SK-N-SH (cell line): ENCODE results near the gene CES5A. TPM values are rescaled to one million over a fixed set of nuclear protein-coding genes. Genes with fewer than 3 reads are reported as not detected.

ENCODE experiments used
- CTCF ChIA-PET: fragments of 300-600, 350-600 bp; formaldehyde crosslinking; extraction: SDS; loops from one replicate; lab custom pipeline; 2021; lab: Yijun Ruan, JAX
- POLR2A ChIA-PET: fragments of 350-600 bp; sonication (Branson Sonifier 250); formaldehyde crosslinking; extraction: SDS; loops from one replicate; lab custom pipeline; 2020; ENCODE audit warnings: antibody characterized with exemption, inconsistent platforms; lab: Yijun Ruan, JAX
- DNase-seq: peaks from one replicate; pipeline ENCODE4 v3.0.0; 2012
- H2AFZ ChIP-seq: fragments of 200-600 bp; sonication (generic); 2 replicates; pipeline ENCODE4 v1.8.1; 2016; ENCODE audit warnings: antibody characterized with exemption, mild to moderate bottlenecking, low read depth
- H3F3A ChIP-seq: fragments of 200-600 bp; sonication (generic); replicated peaks from 2 replicates; pipeline ENCODE3; 2016; ENCODE audit warnings: antibody characterized with exemption, mild to moderate bottlenecking; ENCODE audit not compliant: insufficient read depth
- H3K27ac ChIP-seq, 2 experiments: fragments of 200-500 bp in 1 of 2; fragments of 200-600 bp in 1 of 2; sonication (Bioruptor generic) in 1 of 2; sonication (generic), shearing (Covaris generic) in 1 of 2; 2 replicates each; pipeline versions ENCODE4 v1.5.1 to v1.6.1; 2014 to 2016; ENCODE audit warnings: low read depth in 2 of 2, inconsistent platforms in 1 of 2, low read length in 1 of 2, mild to moderate bottlenecking in 1 of 2, mixed read lengths in 1 of 2
- H3K27me3 ChIP-seq: fragments of 200-600 bp; sonication (generic), shearing (Covaris generic); 2 replicates; pipeline ENCODE4 v1.6.1; 2016; ENCODE audit warnings: mixed run types; ENCODE audit not compliant: insufficient read depth
- H3K36me3 ChIP-seq, 2 experiments: fragments of 200-500 bp in 1 of 2; fragments of 200-600 bp in 1 of 2; sonication (Bioruptor generic) in 1 of 2; sonication (generic) in 1 of 2; replicated peaks in 1 of 2; 2 replicates each; pipeline versions ENCODE3 to v1.5.1; 2014 to 2016; ENCODE audit warnings: low read length in 1 of 2, mild to moderate bottlenecking in 1 of 2; ENCODE audit not compliant: insufficient read depth in 2 of 2, control insufficient read depth in 1 of 2
- H3K4me1 ChIP-seq, 2 experiments: fragments of 200-500 bp in 1 of 2; fragments of 200-600 bp in 1 of 2; sonication (Bioruptor generic) in 1 of 2; sonication (generic), shearing (Covaris generic) in 1 of 2; 2 replicates each; pipeline versions ENCODE4 v1.5.1 to v1.6.1; 2014 to 2016; ENCODE audit warnings: low read depth in 1 of 2, low read length in 1 of 2, mixed run types in 1 of 2; ENCODE audit not compliant: insufficient read depth in 2 of 2, control insufficient read depth in 1 of 2
- H3K4me2 ChIP-seq: fragments of 200-600 bp; sonication (generic), shearing (Covaris generic); 2 replicates; pipeline ENCODE4 v1.6.1; 2017; ENCODE audit warnings: mixed run types
- H3K4me3 ChIP-seq, 2 experiments: fragments of 200-500 bp in 1 of 2; fragments of 200-600 bp in 1 of 2; sonication (Bioruptor generic) in 1 of 2; sonication (generic), shearing (Covaris generic) in 1 of 2; 2 replicates each; pipeline versions ENCODE4 v1.5.1 to v1.8.1; 2014 to 2016; ENCODE audit warnings: low read depth in 2 of 2, inconsistent platforms in 1 of 2, low read length in 1 of 2, mild to moderate bottlenecking in 1 of 2, mixed read lengths in 1 of 2, moderate library complexity in 1 of 2
- H3K79me2 ChIP-seq: fragments of 200-600 bp; sonication (generic); 2 replicates; pipeline ENCODE4 v1.8.1; 2017; ENCODE audit warnings: mild to moderate bottlenecking; ENCODE audit not compliant: insufficient read depth
- H3K9ac ChIP-seq: fragments of 200-600 bp; sonication (generic); 2 replicates; pipeline ENCODE4 v1.6.1; 2017; ENCODE audit warnings: mixed run types
- H3K9me2 ChIP-seq: fragments of 200-600 bp; sonication (generic); 2 replicates; pipeline ENCODE4 v1.6.1; 2017; ENCODE audit warnings: mixed run types
- H3K9me3 ChIP-seq: fragments of 200-600 bp; sonication (generic); 2 replicates; pipeline ENCODE4 v1.6.1; 2017; ENCODE audit warnings: mixed run types, mild to moderate bottlenecking, moderate library complexity
- H4K20me1 ChIP-seq: fragments of 200-600 bp; sonication (generic); 2 replicates; pipeline ENCODE4 v1.6.1; 2017; ENCODE audit warnings: mild to moderate bottlenecking, mixed run types; ENCODE audit not compliant: insufficient read depth
- EP300 ChIP-seq, 2 experiments: IDR thresholded peaks; 2 replicates each; pipeline versions ENCODE4 v1.4.0 to v1.6.1; 2012; ENCODE audit warnings: borderline replicate concordance in 1 of 2, low read depth in 1 of 2, low read length in 1 of 2
- GABPA ChIP-seq: IDR thresholded peaks from 2 replicates; pipeline ENCODE4 v1.4.0; 2012; ENCODE audit warnings: low read depth, mild to moderate bottlenecking
- MEF2A ChIP-seq: IDR thresholded peaks from 2 replicates; pipeline ENCODE4 v1.4.0; 2012; ENCODE audit warnings: low read depth, borderline replicate concordance
- PBX3 ChIP-seq: IDR thresholded peaks from 2 replicates; pipeline ENCODE4; 2012
- RFX5 ChIP-seq: IDR thresholded peaks from 2 replicates; pipeline ENCODE4 v1.6.1; 2012; ENCODE audit warnings: mild to moderate bottlenecking, improper control_type of control experiment, low read length
- SMC3 ChIP-seq: IDR thresholded peaks from 2 replicates; pipeline ENCODE4 v1.6.1; 2012; ENCODE audit warnings: low read depth, low read length, improper control_type of control experiment
- TAF1 ChIP-seq: IDR thresholded peaks from 2 replicates; pipeline ENCODE4 v1.6.1; 2012; ENCODE audit warnings: low read depth, mild to moderate bottlenecking, low read length, moderate library complexity, borderline replicate concordance
- TEAD4 ChIP-seq: IDR thresholded peaks from 2 replicates; pipeline ENCODE4 v1.4.0; 2012; ENCODE audit warnings: mild to moderate bottlenecking, borderline replicate concordance; ENCODE audit not compliant: insufficient read depth
- WGBS: methylation state at CpG from one replicate; pipeline ENCODE4 v1.1.6; 2017; ENCODE audit warnings: low lambda C conversion rate; 5-methylcytosine and 5-hydroxymethylcytosine counted together
- polyA plus RNA-seq, 3 experiments: library from polyadenylated mRNA; depleted of rRNA; stranded (reverse); fragments of >200 nt; gene quantifications; 2 replicates each; pipeline ENCODE4 v1.2.3, GENCODE V29; 2012
- TF ChIP-seq, protein P1 (sequence below): IDR thresholded peaks from 2 replicates; pipeline ENCODE4 v1.6.1; 2012; ENCODE audit warnings: mild to moderate bottlenecking, low read depth, low read length, moderate library complexity

CES5A gene, protein sequence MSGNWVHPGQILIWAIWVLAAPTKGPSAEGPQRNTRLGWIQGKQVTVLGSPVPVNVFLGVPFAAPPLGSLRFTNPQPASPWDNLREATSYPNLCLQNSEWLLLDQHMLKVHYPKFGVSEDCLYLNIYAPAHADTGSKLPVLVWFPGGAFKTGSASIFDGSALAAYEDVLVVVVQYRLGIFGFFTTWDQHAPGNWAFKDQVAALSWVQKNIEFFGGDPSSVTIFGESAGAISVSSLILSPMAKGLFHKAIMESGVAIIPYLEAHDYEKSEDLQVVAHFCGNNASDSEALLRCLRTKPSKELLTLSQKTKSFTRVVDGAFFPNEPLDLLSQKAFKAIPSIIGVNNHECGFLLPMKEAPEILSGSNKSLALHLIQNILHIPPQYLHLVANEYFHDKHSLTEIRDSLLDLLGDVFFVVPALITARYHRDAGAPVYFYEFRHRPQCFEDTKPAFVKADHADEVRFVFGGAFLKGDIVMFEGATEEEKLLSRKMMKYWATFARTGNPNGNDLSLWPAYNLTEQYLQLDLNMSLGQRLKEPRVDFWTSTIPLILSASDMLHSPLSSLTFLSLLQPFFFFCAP
- not detected in 2 replicates for polyA plus RNA-seq (2012; rRNA removed)
- polyA plus RNA-seq (2012; cell fraction: cytosol; rRNA removed) = not detected in 2 replicates
- not detected in 2 replicates for polyA plus RNA-seq (2012; cell fraction: nucleus; rRNA removed)

- H3K4me3 ChIP-seq = no peak within 1 kb of the TSS
- no peak within 1 kb of the TSS for H3K27ac ChIP-seq
- H2AFZ ChIP-seq = no peak within 1 kb of the TSS
- no peak for DNase-seq
- no peak within 1 kb of the TSS for H3K4me2 ChIP-seq
- no peak within 1 kb of the TSS for H3K9ac ChIP-seq
- no peaks in the 10 kb centered on the region for H3K9me3 ChIP-seq
- no peaks in the 10 kb centered on the region for H3K9me2 ChIP-seq
- no peaks in the 10 kb centered on the region for H3K79me2 ChIP-seq
- H3K27me3 ChIP-seq = no peaks in the 10 kb centered on the region
- POLR2A ChIA-PET = no interaction called here
- no peaks in the 10 kb centered on the region for H3F3A ChIP-seq
- H4K20me1 ChIP-seq = no peaks in the 10 kb centered on the region
- H3K36me3 ChIP-seq = no peaks in the 10 kb centered on the region
- no peaks in the 10 kb centered on the region for H3K4me1 ChIP-seq
- 2% methylated on average over 2 of the region's 2 CpGs for WGBS
- TF ChIP-seq, protein P1, sequence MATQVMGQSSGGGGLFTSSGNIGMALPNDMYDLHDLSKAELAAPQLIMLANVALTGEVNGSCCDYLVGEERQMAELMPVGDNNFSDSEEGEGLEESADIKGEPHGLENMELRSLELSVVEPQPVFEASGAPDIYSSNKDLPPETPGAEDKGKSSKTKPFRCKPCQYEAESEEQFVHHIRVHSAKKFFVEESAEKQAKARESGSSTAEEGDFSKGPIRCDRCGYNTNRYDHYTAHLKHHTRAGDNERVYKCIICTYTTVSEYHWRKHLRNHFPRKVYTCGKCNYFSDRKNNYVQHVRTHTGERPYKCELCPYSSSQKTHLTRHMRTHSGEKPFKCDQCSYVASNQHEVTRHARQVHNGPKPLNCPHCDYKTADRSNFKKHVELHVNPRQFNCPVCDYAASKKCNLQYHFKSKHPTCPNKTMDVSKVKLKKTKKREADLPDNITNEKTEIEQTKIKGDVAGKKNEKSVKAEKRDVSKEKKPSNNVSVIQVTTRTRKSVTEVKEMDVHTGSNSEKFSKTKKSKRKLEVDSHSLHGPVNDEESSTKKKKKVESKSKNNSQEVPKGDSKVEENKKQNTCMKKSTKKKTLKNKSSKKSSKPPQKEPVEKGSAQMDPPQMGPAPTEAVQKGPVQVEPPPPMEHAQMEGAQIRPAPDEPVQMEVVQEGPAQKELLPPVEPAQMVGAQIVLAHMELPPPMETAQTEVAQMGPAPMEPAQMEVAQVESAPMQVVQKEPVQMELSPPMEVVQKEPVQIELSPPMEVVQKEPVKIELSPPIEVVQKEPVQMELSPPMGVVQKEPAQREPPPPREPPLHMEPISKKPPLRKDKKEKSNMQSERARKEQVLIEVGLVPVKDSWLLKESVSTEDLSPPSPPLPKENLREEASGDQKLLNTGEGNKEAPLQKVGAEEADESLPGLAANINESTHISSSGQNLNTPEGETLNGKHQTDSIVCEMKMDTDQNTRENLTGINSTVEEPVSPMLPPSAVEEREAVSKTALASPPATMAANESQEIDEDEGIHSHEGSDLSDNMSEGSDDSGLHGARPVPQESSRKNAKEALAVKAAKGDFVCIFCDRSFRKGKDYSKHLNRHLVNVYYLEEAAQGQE = no peak
- no peak for TF ChIP-seq GABPA
- no peak for TF ChIP-seq TAF1
- no peak for TF ChIP-seq MEF2A
- CTCF ChIA-PET = interaction anchor here (1.2 kb wide), 1 partner anchor 481 kb away, joined by 5 read pairs; no protein-coding TSS in a partner anchor
These were observed at the start of gene CES5A for GRCh38 chr16:55875273-55875672. Gene CES5A (minus strand): TSS chr16:55875373. CDS start chr16:55875221, 152 bp downstream.

GRCh38 chr16:55922662-55923061 is 47.5 kb upstream of the CES5A start:
- Histone ChIP-seq H3K36me3 (no peaks in the 10 kb centered on the region), H3K9me2 (no peaks in the 10 kb centered on the region), H4K20me1 (no peaks in the 10 kb centered on the region), H3K27ac (no peak overlapping the region), H3K4me1 (no peaks in the 10 kb centered on the region), H3K9ac (no peak overlapping the region), H3K4me2 (no peak overlapping the region), H3F3A (no peaks in the 10 kb centered on the region), H3K79me2 (no peaks in the 10 kb centered on the region), H3K9me3 (no peaks in the 10 kb centered on the region), H3K4me3 (no peak overlapping the region), H2AFZ (no peak overlapping the region), H3K27me3 (no peaks in the 10 kb centered on the region)
- ChIA-PET CTCF (interaction anchor here (0.6 kb wide), 1 partner anchor 899 kb away, joined by 3 read pairs; no protein-coding TSS in a partner anchor), POLR2A (no interaction called here)
- DNase-seq = no peak
- TF ChIP-seq EP300 (IDR thresholded peaks at IDR 0.05; ENCODE audit: borderline replicate concordance in 1 of 2, low read depth in 1 of 2, low read length in 1 of 2) (no peak), RFX5 (no peak), PBX3 (no peak), TEAD4 (no peak), SMC3 (no peak), GABPA (no peak)
